SJSA1 (cell line): ENCODE measurements around the gene SEC14L3. TPM values are rescaled to one million over a fixed set of nuclear protein-coding genes. Genes with fewer than 3 reads are reported as not detected.
"Not testable (repeated sequence)": the region's sequence is repeated elsewhere in the genome, so short reads cannot be mapped to it uniquely, and the experiment has no call there.

Source experiments
- DNase-seq, 2 experiments: peaks; one replicate each; pipeline ENCODE4 v3.0.0-alpha.2; 2015 to 2020; ENCODE audit warnings: low spot score in 2 of 2, low read depth in 1 of 2
- H3K27ac ChIP-seq: fragments of 250-450 bp; sonication (Bioruptor Pico); 2 replicates; pipeline ENCODE4 v1.5.1; 2020; ENCODE audit warnings: mild to moderate bottlenecking, moderate library complexity
- H3K27me3 ChIP-seq: fragments of 250-450 bp; sonication (Bioruptor Pico); replicated peaks from 2 replicates; pipeline ENCODE4 v1.5.1; 2020; ENCODE audit warnings: mild to moderate bottlenecking, moderate library complexity
- H3K36me3 ChIP-seq: fragments of 250-450 bp; sonication (Bioruptor Pico); 2 replicates; pipeline ENCODE4 v1.5.1; 2020; ENCODE audit warnings: mild to moderate bottlenecking
- H3K4me1 ChIP-seq: fragments of 250-450 bp; sonication (Bioruptor Pico); replicated peaks from 2 replicates; pipeline ENCODE4 v1.6.1; 2021; ENCODE audit warnings: mild to moderate bottlenecking
- H3K4me3 ChIP-seq: fragments of 250-450 bp; sonication (Bioruptor Pico); 2 replicates; pipeline ENCODE4 v1.5.1; 2020; ENCODE audit warnings: mild to moderate bottlenecking
- H3K9me3 ChIP-seq: fragments of 250-450 bp; sonication (Bioruptor Pico); replicated peaks from 2 replicates; pipeline ENCODE4 v1.5.1; 2020; ENCODE audit warnings: mild to moderate bottlenecking
- total RNA-seq: library from RNA; depleted of rRNA; stranded (reverse); fragments of >200 nt; shearing (Covaris generic); gene quantifications from 2 replicates; pipeline ENCODE4 v1.2.3, GENCODE V29; 2014

The SEC14L3 gene
- total RNA-seq, 1 experiment from 2014 or later: not detected

DNA sequence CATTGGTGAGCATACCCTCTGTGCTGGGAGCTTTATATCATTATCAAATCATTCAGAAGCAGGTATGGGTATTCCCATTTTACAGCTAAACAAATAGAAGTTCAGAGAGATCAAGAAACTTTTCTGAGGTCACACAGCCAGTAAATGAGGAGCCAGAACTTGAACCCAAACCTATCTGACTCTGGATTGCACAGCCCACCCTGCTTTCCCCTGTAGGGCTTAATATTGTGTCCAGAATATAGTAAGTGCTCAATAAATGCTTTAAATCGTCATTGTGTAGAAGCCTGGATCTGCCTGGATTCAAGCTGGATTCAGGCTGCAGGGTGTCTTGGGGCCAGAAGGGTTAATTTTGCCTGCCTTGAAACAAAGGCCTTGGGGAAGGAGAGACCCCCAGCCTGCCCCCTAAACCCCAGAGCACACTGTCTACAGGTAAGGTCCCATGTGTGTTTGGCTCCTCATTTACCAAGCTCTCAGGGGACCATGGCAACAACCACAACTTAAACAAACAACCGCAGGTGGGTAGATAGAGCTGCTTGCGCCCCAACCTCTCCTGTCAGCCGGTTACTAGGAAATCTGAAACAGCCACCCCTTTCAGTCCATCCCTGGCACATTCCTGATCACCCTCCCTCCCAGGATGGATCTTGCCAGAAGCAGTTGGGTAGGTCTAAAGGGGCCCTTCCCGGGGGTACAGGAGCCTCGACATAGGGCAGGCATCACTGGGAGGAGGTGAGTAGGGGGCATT, 3.0 kb upstream of the SEC14L3 start:
- DNase-seq: no peak
- H3K27me3 ChIP-seq: peaks cover 33% of the 10 kb centered on the region
- no peak overlapping the region for H3K27ac ChIP-seq

DNA sequence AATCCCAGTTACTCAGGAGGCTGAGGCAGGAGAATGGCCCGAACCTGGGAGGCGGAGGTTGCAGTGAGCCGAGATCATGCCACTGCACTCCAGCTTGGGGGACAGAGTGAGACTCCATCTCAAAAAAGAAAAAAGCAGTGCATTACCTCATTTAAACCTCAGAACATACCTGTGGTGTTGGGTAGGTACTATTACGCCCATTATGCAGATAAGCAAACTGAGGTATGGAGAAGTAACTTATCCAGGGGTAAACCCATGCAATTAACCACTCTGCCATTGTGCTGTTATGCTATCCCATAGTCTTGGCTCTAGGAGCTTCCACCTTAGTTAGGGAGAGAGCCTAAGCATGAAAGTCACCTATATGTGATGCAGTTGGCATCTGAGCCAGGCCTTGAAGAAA, 2.3 kb upstream of the SEC14L3 start:
- no peak overlapping the region for H3K4me3 ChIP-seq
- peaks cover 29% of the 10 kb centered on the region for H3K27me3 ChIP-seq
- no peaks in the 10 kb centered on the region for H3K36me3 ChIP-seq
- no peak for DNase-seq
- H3K4me1 ChIP-seq: no peaks in the 10 kb centered on the region
- no peak overlapping the region for H3K27ac ChIP-seq
- H3K9me3 ChIP-seq: no peaks in the 10 kb centered on the region

More for the DNA sequence above, 3.0 kb upstream of the SEC14L3 start:
- no peak overlapping the region for H3K4me3 ChIP-seq
- H3K9me3 ChIP-seq: no peaks in the 10 kb centered on the region
- no peaks in the 10 kb centered on the region for H3K4me1 ChIP-seq
- H3K36me3 ChIP-seq: no peaks in the 10 kb centered on the region

DNA sequence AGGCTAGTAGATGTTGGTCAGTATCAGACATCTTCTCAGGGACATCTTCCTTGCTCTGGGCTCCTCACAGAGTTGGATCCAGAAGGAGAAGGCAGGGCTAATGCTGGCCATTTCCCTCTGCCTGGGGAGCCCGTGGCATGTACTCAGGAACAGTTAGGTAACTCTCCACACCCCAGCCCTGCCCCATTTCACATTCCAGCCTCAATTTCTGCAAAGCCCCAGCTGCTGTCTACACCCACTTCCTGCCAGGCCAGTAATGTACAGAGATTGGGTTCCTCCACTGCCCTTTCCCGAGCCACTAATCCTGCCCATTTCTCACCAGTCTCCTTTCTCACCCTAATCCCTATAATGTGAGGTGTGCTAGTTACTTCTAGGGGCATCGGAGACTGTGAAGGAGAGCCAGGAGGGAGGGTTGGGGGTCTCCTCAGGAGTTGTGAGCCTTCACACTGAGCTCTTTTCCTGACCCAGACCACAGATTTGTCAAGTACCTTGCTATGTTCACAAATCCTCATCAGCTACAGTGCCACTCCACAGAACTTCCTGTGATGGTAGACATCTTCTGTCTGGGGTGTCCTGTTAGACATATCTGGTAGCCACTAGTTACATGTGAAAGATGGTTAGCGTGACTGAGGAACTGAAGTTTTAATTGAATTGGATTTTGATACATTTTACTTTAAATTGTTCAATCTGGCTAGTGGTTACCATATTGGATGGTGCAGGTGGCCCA, 1.3 kb upstream of the SEC14L3 start:
- Histone ChIP-seq H3K27me3 (peaks cover 29% of the 10 kb centered on the region), H3K4me1 (no peaks in the 10 kb centered on the region), H3K36me3 (no peaks in the 10 kb centered on the region), H3K27ac (no peak overlapping the region), H3K4me3 (no peak overlapping the region), H3K9me3 (no peaks in the 10 kb centered on the region)
- no peak for DNase-seq

DNA sequence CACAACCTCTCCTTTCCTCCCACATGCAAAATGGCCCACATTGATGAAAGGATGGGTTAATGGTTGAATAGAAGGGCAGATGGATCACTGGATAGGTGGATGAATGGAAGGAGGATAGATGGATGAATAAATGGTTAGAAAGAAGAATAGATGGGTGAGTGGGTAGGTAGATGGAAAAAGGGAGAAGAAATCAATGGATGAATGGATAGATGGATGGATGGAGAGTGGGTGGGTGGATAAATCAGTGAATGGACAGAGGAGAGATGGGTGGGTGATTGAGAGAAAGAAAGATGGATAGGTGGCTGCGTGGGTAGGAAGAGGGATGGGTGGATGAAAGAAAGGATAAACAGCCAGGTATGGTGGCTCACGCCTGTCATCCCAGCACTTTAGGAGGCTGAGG, 1.2 kb downstream of the SEC14L3 start:
- Histone ChIP-seq H3K27me3 (peaks cover 13% of the 10 kb centered on the region; the same call in 1 of the 2 replicates), H3K4me1 (no peaks in the 10 kb centered on the region), H3K4me3 (no peak overlapping the region), H3K27ac (no peak overlapping the region), H3K9me3 (no peaks in the 10 kb centered on the region), H3K36me3 (no peaks in the 10 kb centered on the region)
- DNase-seq: no peak

DNA sequence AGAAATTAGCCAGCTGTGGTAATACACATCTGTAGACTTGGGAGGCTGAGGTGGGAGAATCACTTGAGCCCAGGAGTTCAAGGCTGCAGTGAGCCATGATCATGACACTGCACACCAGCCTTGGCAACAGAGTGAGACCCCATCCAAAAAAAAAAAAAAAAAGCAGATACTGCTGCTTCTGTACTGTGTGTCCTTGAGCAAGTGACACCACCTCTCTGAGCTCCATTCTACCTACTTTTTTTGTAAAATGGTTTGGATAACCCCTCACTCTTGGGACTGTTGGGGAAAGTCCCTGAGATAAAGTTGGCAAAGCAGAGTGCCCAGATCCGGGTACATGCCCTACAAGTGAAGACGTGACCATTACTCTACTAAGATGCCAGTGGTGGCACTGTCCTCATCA, 2.7 kb downstream of the SEC14L3 start:
- H3K9me3 ChIP-seq: no peaks in the 10 kb centered on the region; the same call in 1 of the 2 replicates
- H3K27me3 ChIP-seq: peaks cover 7% of the 10 kb centered on the region; the same call in 1 of the 2 replicates

DNA sequence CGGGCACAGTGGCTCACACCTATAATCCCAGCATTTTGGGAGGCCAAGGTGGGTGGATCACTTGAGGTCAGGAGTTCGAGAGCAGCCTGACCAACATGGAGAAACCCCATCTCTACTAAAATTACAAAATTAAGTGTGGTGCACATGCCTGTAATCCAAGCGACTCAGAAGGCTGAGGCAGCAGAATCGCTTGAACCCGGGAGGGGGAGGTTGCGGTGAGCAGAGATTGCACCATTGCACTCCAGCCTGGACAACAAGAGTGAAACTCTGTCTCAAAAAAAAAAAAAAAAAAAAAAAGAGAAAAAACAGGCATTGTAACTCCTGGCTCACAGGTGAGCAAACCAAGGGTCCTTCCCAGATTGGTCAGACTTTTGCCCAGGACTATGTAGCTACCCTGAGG, 11.3 kb downstream of the SEC14L3 start:
- H3K4me3 ChIP-seq, H3K27me3 ChIP-seq, H3K4me1 ChIP-seq, H3K9me3 ChIP-seq, H3K27ac ChIP-seq, DNase-seq, H3K36me3 ChIP-seq: not testable (repeated sequence)

More for the DNA sequence above, 2.7 kb downstream of the SEC14L3 start:
- no peak for DNase-seq
- Histone ChIP-seq H3K4me1 (no peaks in the 10 kb centered on the region), H3K36me3 (no peaks in the 10 kb centered on the region), H3K4me3 (no peak overlapping the region), H3K27ac (no peak overlapping the region)

DNA sequence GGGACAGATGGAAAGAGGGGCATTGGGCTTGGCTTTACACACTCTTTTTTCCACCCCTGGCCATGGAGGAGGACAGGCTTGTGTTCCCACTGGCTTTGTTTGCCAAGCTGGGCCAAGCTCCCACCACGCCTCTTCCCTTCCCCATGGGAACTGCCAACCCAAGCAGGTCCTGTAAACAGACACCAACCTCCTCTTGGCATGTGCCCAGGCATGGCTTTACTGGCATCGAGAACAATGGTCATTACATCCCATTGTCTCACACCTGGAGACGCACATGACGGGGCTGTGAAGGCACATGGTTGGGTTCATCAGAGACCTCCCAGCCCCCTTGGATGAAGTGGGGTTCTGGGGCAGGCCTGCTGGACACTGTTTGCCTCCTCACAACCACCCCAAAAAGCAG, 11.7 kb downstream of the SEC14L3 start:
- no peak overlapping the region for H3K4me3 ChIP-seq
- DNase-seq: no peak
- H3K27me3 ChIP-seq: no peaks in the 10 kb centered on the region; the same call in 1 of the 2 replicates
- H3K9me3 ChIP-seq: no peaks in the 10 kb centered on the region; the same call in 1 of the 2 replicates
- no peak overlapping the region for H3K27ac ChIP-seq
- no peaks in the 10 kb centered on the region for H3K36me3 ChIP-seq
- H3K4me1 ChIP-seq: no peaks in the 10 kb centered on the region

DNA sequence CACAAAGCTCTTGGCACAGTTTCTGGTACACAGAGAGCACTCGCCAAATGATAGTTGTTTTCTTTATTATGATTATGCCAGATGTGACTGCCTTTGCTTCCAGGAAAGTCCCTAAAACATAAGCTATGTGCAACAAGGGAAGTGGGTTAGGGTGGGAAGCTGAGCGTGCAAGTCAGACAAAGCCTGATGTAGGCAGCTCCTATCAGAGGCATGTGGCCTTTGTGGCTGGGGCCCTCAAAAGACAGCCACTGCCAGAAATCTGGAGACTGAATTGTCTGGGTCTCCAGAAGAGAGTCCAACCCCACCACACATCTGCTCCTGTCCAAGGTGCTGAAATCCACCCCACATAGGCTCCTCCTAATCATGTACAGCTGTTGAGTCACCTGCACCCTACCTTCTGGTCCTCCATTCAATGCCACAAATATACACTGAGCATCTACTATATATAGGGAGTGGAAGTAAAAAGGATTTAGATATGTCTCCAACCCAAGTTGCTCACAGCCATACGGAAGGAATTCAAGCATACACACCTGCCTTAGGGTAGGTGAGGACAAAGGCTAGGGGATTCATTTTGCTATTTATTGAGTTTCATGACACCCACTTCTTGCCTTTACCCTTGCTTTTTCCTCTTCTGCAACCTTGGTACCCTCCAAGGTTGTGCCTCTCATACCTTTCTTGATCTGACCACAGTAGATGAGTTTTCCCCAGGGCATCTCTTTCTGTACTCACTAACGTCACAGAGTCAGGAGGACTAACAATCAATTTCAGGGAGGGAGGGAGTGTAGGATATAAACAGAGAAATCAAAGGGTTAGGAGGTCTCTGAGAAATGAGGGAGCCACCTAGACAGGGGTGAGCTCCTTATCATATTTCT, 12.4 kb downstream of the SEC14L3 start:
- Histone ChIP-seq H3K36me3 (no peaks in the 10 kb centered on the region), H3K4me3 (no peak overlapping the region), H3K4me1 (no peaks in the 10 kb centered on the region), H3K27ac (no peak overlapping the region), H3K9me3 (no peaks in the 10 kb centered on the region), H3K27me3 (no peaks in the 10 kb centered on the region)
- no peak for DNase-seq

DNA sequence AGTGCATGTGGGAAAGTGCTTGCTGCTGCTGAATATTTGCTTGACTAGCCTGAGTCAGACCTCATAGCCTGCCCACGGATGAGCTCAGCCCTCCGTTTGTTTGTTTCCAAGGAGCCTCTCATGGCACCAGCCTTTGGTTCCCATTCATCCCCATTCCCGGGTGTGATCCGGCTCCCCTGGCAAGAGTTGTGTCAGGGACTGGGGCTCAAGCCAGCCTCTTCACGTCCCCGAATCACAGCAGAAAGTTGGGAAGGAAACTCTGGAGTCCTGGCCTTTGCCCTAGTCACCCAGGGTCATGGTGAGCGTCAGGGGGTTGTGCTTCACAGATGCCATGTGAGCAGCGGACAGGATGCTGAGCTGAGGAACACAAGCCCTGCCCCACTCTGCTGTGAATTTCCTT, 13.8 kb downstream of the SEC14L3 start:
- no peaks in the 10 kb centered on the region for H3K36me3 ChIP-seq
- H3K9me3 ChIP-seq: no peaks in the 10 kb centered on the region
- H3K4me1 ChIP-seq: no peaks in the 10 kb centered on the region
- no peak overlapping the region for H3K4me3 ChIP-seq
- no peak overlapping the region for H3K27ac ChIP-seq
- H3K27me3 ChIP-seq: peaks cover 2% of the 10 kb centered on the region; the same call in 1 of the 2 replicates
- no peak for DNase-seq

DNA sequence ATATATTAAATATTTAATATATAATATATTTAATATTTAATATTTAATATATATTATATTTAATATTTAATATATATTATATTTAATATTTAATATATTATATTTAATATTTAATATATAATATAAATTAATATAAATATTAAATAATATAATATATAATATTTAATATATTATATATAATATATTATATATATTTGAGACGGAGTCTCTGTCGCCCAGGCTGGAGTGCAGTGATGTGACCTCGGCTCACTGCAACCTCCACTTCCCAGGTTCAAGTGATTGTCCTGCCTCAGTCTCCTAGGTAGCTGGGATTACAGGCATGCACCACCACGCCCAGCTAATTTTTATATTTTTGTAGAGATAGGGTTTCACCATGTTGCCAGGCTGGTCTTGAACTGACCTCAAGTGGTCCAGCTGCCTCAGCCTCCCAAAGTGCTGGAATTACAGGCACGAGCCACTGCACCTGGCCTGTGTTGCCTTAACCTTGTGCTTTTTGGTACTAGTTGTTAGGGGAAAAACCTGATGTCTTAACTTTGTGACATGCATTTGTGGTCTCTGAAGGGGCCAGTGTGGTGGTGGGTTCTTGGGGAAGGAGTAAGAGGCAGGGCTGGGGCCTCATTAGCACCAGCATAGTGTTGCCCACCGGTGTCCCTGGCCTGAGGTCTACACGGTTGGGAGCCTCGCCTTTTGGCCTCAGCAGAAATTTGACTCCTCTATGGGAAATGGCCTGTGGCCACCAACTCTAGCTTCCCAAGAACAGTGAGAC, 16.6 kb downstream of the SEC14L3 start:
- no peaks in the 10 kb centered on the region for H3K4me1 ChIP-seq
- no peak for DNase-seq
- peaks cover 9% of the 10 kb centered on the region; the same call in 1 of the 2 replicates for H3K27me3 ChIP-seq
- H3K36me3 ChIP-seq: no peaks in the 10 kb centered on the region
- no peak overlapping the region for H3K4me3 ChIP-seq
- no peaks in the 10 kb centered on the region for H3K9me3 ChIP-seq
- no peak overlapping the region for H3K27ac ChIP-seq

DNA sequence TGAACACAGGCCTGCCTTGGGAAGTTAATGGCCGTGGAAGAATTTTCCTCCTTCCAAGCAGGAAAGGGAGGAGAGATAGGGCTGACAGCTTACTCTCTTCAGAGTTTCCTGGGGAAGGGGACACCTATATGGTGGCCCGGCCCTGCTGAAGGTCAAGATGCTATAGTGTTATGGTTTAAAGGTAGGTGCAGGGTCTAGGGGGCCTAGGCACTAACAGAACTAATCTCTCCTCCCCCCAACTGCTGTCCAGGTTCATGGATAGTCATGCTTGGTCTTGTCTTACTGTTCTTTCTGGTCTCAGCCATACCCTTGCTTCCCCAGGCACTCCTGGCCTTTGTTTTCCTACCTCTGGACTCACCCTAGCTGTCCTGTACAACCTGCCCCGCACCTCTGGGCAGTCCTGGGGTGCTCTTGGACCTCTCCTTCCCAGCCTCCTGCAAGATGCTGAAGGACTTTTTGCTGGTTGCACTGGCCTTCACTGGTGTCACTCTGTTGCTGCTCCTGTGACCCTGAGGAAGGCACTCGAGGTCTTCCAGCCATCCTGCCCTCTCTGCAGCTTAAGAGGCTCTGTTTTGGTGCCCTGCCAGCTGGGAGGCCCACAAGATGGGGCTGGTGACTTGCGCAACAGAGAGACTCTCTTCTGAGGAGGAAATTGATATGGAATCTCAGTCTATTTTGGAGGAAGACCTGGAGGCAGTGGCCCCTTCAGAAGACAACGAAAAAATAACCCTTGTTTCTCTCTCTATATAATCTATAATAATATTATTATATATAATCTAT, 17.9 kb downstream of the SEC14L3 start:
- Histone ChIP-seq H3K27me3 (peaks cover 9% of the 10 kb centered on the region; the same call in 1 of the 2 replicates), H3K9me3 (no peaks in the 10 kb centered on the region), H3K4me3 (no peak overlapping the region), H3K27ac (no peak overlapping the region), H3K36me3 (no peaks in the 10 kb centered on the region), H3K4me1 (no peaks in the 10 kb centered on the region)
- no peak for DNase-seq

DNA sequence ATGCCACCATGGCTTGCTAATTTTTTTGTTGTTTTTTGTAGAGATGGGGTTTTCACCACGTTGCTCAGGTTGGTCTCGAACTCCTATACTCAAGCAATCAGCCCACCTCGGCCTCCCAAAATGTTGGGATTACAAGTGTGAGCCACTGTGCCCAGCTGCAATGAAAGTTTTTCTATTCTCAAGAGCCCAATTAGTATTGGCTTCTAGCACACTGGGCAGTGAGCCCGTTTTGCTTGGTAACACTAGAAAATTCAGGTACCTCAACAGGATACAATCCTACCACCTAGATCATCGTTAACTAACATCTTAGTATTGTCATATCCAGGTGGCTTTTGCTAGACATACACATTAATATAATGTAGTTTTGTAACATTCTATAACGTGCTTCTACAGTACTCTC, 19.0 kb downstream of the SEC14L3 start:
- no peak for DNase-seq
- Histone ChIP-seq H3K27ac (no peak overlapping the region), H3K36me3 (no peaks in the 10 kb centered on the region), H3K4me1 (no peaks in the 10 kb centered on the region), H3K9me3 (no peaks in the 10 kb centered on the region), H3K27me3 (peaks cover 9% of the 10 kb centered on the region; the same call in 1 of the 2 replicates), H3K4me3 (no peak overlapping the region)
